Natural killer cell (primary cell): ENCODE data around the gene CHI3L1. TPM values are rescaled to one million over a fixed set of nuclear protein-coding genes. Genes with fewer than 3 reads are reported as not detected.

Experiments used
- ATAC-seq, 3 donors: fragments of 150-1000 bp in 2 of 3; fragments of 200-7000 bp in 1 of 3; cut with Tn5 transposase; 1 replicate in 1 of 3; 2 replicates in 2 of 3; pipeline ENCODE4 v1.10.0; 2021; ENCODE audit warnings: mild to moderate bottlenecking in 2 of 3, moderate library complexity in 2 of 3
- DNase-seq, 2 donors: peaks; one replicate each; pipeline versions ENCODE4 v3.0.0 to v3.0.0-alpha.2; 2013 to 2021; ENCODE audit warnings: mixed read lengths in 1 of 2
- H3K27ac ChIP-seq: one replicate; pipeline ENCODE4 v1.5.1; 2013; ENCODE audit warnings: mild to moderate bottlenecking, low read length
- H3K27me3 ChIP-seq: one replicate; pipeline ENCODE4 v1.6.1; 2013; ENCODE audit warnings: low read length; ENCODE audit not compliant: control insufficient read depth, insufficient read depth
- H3K36me3 ChIP-seq: one replicate; pipeline ENCODE4 v1.6.1; 2013; ENCODE audit warnings: low read length; ENCODE audit not compliant: control insufficient read depth, insufficient read depth
- H3K4me1 ChIP-seq: one replicate; pipeline ENCODE4 v1.6.1; 2013; ENCODE audit warnings: low read length; ENCODE audit not compliant: control insufficient read depth, insufficient read depth
- H3K4me3 ChIP-seq: one replicate; pipeline ENCODE4 v1.5.1; 2013; ENCODE audit warnings: low read length
- H3K9me3 ChIP-seq: one replicate; pipeline ENCODE4 v1.6.1; 2013; ENCODE audit warnings: low read length; ENCODE audit not compliant: control insufficient read depth, insufficient read depth
- H3K27ac Mint-ChIP-seq, 2 donors: one replicate each; pipeline ENCODE4 v1.8.0; 2022; ENCODE audit warnings: mild to moderate bottlenecking in 2 of 2, mixed read lengths in 2 of 2, moderate library complexity in 1 of 2
- H3K27me3 Mint-ChIP-seq, 2 donors: one replicate each; pipeline ENCODE4 v1.8.0; 2022; ENCODE audit warnings: low read depth in 2 of 2, mixed read lengths in 2 of 2
- H3K36me3 Mint-ChIP-seq: one replicate; pipeline ENCODE4 v1.8.0; 2022; ENCODE audit warnings: mixed read lengths
- H3K4me1 Mint-ChIP-seq, 2 donors: one replicate each; pipeline ENCODE4 v1.8.0; 2022; ENCODE audit warnings: mixed read lengths in 2 of 2
- H3K4me3 Mint-ChIP-seq: one replicate; pipeline ENCODE4 v1.8.0; 2022; ENCODE audit warnings: mild to moderate bottlenecking, moderate library complexity, mixed read lengths
- H3K9me3 Mint-ChIP-seq, 2 donors: one replicate each; pipeline ENCODE4 v1.8.0; 2022; ENCODE audit warnings: mixed read lengths in 2 of 2
- WGBS: methylation state at CpG from one replicate; pipeline ENCODE4 v1.1.7; 2013; ENCODE audit warnings: missing lambda C conversion rate; ENCODE audit not compliant: insufficient coverage; 5-methylcytosine and 5-hydroxymethylcytosine counted together
- intact Hi-C: fragments of 100-400 bp; cut with micrococcal nuclease; formaldehyde crosslinking; loops from one replicate; pipeline ENCODE4 v1.14.2; 2022
- total RNA-seq, 4 donors: library from RNA; stranded (reverse); fragments of 120-200 nt in 1 of 4; gene quantifications; one replicate each; pipeline versions ENCODE4 v1.2.3 to v1.2.4, GENCODE V29; 2013 to 2022
- TF ChIP-seq, protein P1 (sequence below): fragments of 200-600 bp; IDR thresholded peaks from one replicate; pipeline ENCODE4 v1.8.0; 2022; ENCODE audit warnings: antibody characterized with exemption

CHI3L1 gene
- total RNA-seq, 3 donors from 2014 or later (not counting 1 experiment from before 2014, with no cell fraction given) = 1.0 TPM; not detected in 2

DNA sequence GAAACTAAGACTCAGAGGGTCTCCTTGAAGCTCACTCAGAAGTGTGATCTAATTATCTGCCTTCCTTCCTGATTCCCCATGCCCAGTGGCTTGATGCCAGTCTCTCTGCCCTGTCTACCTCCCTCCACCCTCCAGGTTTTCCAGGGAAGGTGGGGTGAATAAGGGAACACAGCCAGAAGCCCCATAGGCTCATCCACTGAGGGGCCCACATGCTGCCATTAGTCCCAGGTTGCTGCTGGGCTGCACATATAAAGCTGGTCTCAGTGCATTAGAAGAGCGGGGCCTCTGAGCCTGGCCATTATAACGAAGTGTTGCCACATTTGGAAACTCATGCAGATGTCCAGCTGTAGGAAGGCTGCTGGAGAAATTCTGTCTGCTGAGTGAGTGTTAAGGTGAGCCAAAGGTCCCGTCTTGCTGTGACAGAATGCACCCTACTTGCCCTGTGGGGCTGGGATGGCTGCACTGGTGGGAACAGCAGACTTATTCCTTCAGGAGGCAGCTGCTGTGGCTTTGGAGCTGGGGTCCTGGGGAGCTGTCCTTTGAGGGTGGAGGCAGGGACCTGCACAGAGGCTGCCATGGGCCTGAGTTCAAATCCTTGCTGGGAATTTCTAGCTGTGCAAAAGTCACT is 56.0 kb downstream of the CHI3L1 start:
- Histone ChIP-seq H3K27ac (no peak overlapping the region), H3K36me3 (no peaks in the 10 kb centered on the region), H3K9me3 (no peaks in the 10 kb centered on the region), H3K4me1 (peaks cover 18% of the 10 kb centered on the region), H3K4me3 (no peak overlapping the region), H3K27me3 (peaks cover 6% of the 10 kb centered on the region)
- Mint-ChIP-seq H3K4me3 (no peak overlapping the region), H3K27ac (no peak overlapping the region), H3K9me3 (no peaks in the 10 kb centered on the region), H3K36me3 (no peaks in the 10 kb centered on the region), H3K4me1 (peaks cover 0 to 8% of the 10 kb centered on the region in 2 donors), H3K27me3 (peaks cover 38 to 49% of the 10 kb centered on the region in 2 donors)
- no peak for ATAC-seq
- DNase-seq = no peak
- TF ChIP-seq, protein P1, sequence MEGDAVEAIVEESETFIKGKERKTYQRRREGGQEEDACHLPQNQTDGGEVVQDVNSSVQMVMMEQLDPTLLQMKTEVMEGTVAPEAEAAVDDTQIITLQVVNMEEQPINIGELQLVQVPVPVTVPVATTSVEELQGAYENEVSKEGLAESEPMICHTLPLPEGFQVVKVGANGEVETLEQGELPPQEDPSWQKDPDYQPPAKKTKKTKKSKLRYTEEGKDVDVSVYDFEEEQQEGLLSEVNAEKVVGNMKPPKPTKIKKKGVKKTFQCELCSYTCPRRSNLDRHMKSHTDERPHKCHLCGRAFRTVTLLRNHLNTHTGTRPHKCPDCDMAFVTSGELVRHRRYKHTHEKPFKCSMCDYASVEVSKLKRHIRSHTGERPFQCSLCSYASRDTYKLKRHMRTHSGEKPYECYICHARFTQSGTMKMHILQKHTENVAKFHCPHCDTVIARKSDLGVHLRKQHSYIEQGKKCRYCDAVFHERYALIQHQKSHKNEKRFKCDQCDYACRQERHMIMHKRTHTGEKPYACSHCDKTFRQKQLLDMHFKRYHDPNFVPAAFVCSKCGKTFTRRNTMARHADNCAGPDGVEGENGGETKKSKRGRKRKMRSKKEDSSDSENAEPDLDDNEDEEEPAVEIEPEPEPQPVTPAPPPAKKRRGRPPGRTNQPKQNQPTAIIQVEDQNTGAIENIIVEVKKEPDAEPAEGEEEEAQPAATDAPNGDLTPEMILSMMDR = no peak
- whole genome bisulfite sequencing = 83% methylated on average over 3 of the region's 3 CpGs
- intact Hi-C loops = no loop called here

DNA sequence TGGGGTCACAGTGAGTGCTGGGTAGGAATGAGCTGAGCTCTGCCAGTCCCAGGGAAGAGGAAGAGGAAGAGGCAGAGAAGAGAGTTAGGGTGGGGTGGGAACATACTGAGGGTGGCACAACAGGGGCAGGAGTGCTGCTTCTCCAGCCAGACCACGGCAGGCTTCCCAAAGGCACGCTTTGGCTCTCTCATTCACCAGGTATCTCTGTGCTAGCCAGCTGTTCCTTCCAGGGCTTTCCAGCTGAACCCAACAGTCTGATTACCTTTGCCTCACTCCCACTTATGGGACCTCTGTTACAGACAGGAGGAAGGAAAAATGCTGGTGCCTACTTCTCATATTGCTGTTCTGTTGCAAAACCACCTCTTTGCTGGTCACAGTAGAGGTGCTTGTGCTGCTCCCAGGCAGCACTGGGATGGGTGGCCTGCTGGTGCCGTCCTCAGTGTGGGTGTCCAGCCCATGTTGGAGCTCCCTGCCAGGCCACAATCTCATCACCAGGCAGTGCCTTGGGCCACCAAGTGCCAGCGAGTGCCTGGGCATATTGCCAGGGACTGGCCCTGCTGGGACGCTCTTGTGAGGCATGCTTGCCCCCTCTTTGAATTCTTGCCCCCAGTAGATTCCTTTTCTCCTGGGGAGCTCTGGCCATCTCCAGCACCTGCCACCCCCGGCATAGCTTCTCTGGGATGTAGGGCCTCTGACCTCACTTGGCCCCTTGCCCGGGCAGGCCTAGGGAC is 56.8 kb downstream of the CHI3L1 start:
- Mint-ChIP-seq H3K27me3 (peaks cover 44 to 54% of the 10 kb centered on the region in 2 donors), H3K36me3 (no peaks in the 10 kb centered on the region), H3K4me1 (peaks cover 0 to 8% of the 10 kb centered on the region in 2 donors), H3K27ac (no peak overlapping the region), H3K9me3 (no peaks in the 10 kb centered on the region), H3K4me3 (no peak overlapping the region)
- H3K36me3 ChIP-seq = no peaks in the 10 kb centered on the region
- no peak for ATAC-seq
- no peak overlapping the region for H3K27ac ChIP-seq
- H3K9me3 ChIP-seq = no peaks in the 10 kb centered on the region
- DNase-seq = no peak
- peaks cover 18% of the 10 kb centered on the region for H3K4me1 ChIP-seq
- intact Hi-C loops = no loop called here
- no peak overlapping the region for H3K4me3 ChIP-seq
- peaks cover 6% of the 10 kb centered on the region for H3K27me3 ChIP-seq
- WGBS = 85% methylated on average over 7 of the region's 7 CpGs
- TF ChIP-seq, protein P1 = no peak

Other genes starting within 250 kb of the CHI3L1 start
- gene ADIPOR1, start 228.4 kb downstream of the CHI3L1 start, total RNA-seq = 10 to 100 TPM; 61.9 to 81.7 (median 80.6) TPM
- gene CYB5R1, start 219.4 kb downstream of the CHI3L1 start, total RNA-seq = 10 to 100 TPM; 27.5 to 36.6 (median 27.7) TPM
- gene TMEM183A, start 179.3 kb downstream of the CHI3L1 start, total RNA-seq = 100 to 1,000 TPM; 127 to 147 (median 143) TPM
- under 1 TPM; 0.18 to 0.88 (median 0.33) TPM for gene PPFIA4, start 160.2 kb downstream of the CHI3L1 start, total RNA-seq
- not detected for gene MYOG, start 100.7 kb downstream of the CHI3L1 start, total RNA-seq
- gene ADORA1, start 59.0 kb downstream of the CHI3L1 start, total RNA-seq = not detected
- not detected for gene MYBPH, start 10.9 kb downstream of the CHI3L1 start, total RNA-seq
- 1 to 10 TPM in 1 of 3 donors, under 1 TPM in 1, not detected in 1; 0.07 to 2.2 TPM for gene CHIT1, start 43.0 kb upstream of the CHI3L1 start, total RNA-seq
- gene BTG2, start 118.8 kb upstream of the CHI3L1 start, total RNA-seq = 1,000 to 10,000 TPM in 1 of 3 donors, 100 to 1,000 TPM in 2; 499 to 1,024 (median 851) TPM
- gene FMOD, start 164.4 kb upstream of the CHI3L1 start, total RNA-seq = not detected